Head of caudate nucleus (tissue), 42 donors: ENCODE data around the gene ADI1.
A peak's percentile ranks its signal among the peaks of the same experiment; 100 is the strongest.

Experiments used
- DNase-seq, 42 donors: peaks; one replicate each; pipeline versions ENCODE4 v3.0.0 to v3.0.0-alpha.2; 2020 to 2021; ENCODE audit warnings: mixed read lengths in 7 of 42
- intact Hi-C: fragments of 100-400 bp; cut with DNase I; formaldehyde crosslinking; loops from one replicate; pipeline ENCODE4 v1.15.0; 2022

The ADI1 gene, protein sequence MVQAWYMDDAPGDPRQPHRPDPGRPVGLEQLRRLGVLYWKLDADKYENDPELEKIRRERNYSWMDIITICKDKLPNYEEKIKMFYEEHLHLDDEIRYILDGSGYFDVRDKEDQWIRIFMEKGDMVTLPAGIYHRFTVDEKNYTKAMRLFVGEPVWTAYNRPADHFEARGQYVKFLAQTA

GRCh38 chr2:3519255-3520205 lies at the start of gene ADI1:
Gene ADI1, minus strand, starts transcription at chr2:3519531. Its CDS starts 44 bp downstream, at chr2:3519487.
- intact Hi-C loops, result loop anchor here (1.0 to 5.0 kb wide), 2 partner anchors 39 to 142 kb away; partner anchors contain the start of genes EIPR1, RNASEH1 and TRAPPC12

DNA sequence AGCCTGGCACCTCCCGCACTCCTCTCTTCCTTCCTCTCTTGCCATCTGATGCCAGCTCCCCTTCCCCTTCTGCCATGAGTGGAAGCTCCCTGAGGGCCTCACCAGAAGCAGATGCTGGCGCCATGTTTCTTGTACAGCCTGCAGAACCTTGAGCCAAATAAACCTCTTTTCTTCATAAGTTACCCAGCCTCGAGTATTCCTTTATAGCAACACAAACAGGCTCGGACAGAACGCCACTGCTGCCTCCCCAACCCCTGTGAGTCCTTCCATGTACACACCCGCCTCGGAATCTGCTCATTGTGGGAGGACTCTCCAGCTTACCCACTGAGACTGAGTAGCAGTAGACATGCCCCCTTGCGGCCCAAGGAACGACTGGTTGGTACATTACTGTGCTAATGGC lies 47.5 kb upstream of the ADI1 start:
- intact Hi-C loops, result no loop called here
- no peak for DNase-seq

More at GRCh38 chr2:3519255-3520205, at the start of gene ADI1:
- peak; percentile 57 to 91 (median 78) for DNase-seq

GRCh38 chr2:3565117-3565516 lies 45.8 kb upstream of the ADI1 start:
- intact Hi-C loops, result no loop called here
- DNase-seq, result no peak

DNA sequence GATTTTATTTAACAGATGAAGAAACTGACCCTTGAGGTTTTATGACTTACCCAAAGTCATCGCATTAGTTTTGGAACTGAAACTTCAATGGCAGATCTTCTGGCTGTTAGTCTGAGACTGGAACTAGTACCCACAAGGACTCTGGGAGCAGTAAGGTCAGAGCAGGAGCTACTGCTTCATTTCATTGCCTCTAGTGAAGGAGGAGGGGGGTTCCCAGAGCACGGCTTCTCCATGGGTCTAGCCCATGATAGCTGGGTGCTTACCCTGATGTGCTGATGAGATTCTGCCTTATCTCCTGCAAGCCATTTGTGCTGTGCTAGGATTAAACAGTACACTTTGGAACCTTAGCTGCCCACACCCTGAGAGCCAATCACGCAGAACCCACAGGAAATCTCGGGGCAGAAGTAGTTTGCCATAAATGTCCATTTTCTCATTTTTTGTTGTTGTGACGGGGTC lies 44.2 kb upstream of the ADI1 start:
- intact Hi-C loops, result no loop called here
- no peak for DNase-seq

GRCh38 chr2:3558205-3559014 lies 39.1 kb upstream of the ADI1 start, which contains the start of gene RNASEH1:
Gene RNASEH1, minus strand, starts transcription at chr2:3558333. Its CDS starts 73 bp downstream, at chr2:3558260.
- intact Hi-C loops, result loop anchor here (1.0 to 2.0 kb wide), 2 partner anchors 16 to 39 kb away; partner anchors contain the start of genes ADI1 and RPS7
- DNase-seq, result peak; percentile 93 to 100 (median 99)

GRCh38 chr2:3557639-3558204 lies 38.4 kb upstream of the ADI1 start:
- intact Hi-C loops, result loop anchor here (1.0 to 2.0 kb wide), 2 partner anchors 17 to 38 kb away; partner anchors contain the start of genes ADI1 and RPS7
- DNase-seq, result no peak

GRCh38 chr2:3553946-3554345 lies 34.6 kb upstream of the ADI1 start:
- DNase-seq, result no peak
- intact Hi-C loops, result no loop called here

GRCh38 chr2:3547915-3548314 lies 28.6 kb upstream of the ADI1 start:
- DNase-seq, result no peak
- intact Hi-C loops, result no loop called here

DNA sequence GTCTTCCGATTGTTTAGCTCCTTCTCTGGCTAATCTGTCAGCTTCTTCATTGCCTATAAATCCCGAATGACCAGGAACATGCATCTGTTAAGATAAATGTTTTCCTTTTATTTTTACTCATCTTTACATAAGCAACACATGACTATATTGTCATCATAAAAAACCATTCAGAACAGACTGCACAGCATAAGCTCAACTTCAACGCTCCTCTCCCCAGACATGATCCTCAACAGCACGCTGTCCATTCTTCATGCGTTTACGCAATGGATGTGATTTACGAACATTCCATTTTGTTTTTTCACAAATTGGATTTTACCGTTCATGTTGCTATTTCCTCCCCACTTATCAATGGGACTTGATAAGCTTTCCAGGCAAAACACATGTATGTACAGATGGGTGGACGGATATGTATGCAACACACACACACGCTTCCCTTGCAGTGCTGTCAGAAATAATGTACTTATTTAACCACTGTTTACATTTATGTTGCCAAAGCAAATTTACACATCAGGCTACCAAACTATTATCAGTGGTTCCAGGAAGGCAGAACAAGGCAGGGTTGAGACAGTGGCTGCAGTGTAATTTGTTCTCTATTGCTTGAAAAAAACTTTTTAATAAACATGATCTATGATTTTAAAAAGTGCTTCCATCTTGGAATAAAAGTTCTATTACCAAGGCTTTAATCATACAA lies 26.6 kb upstream of the ADI1 start:
- DNase-seq, result no peak
- intact Hi-C loops, result no loop called here

- intact Hi-C loops, result no loop called here
Measured at GRCh38 chr2:3543023-3543683, 23.8 kb upstream of the ADI1 start.

GRCh38 chr2:3542107-3542506 lies 22.8 kb upstream of the ADI1 start:
- no peak for DNase-seq

More at GRCh38 chr2:3543023-3543683, 23.8 kb upstream of the ADI1 start:
- DNase-seq, result no peak

GRCh38 chr2:3539836-3540235 lies 20.5 kb upstream of the ADI1 start:
- intact Hi-C loops, result no loop called here
- DNase-seq, result no peak

More at GRCh38 chr2:3542107-3542506, 22.8 kb upstream of the ADI1 start:
- intact Hi-C loops, result no loop called here

DNA sequence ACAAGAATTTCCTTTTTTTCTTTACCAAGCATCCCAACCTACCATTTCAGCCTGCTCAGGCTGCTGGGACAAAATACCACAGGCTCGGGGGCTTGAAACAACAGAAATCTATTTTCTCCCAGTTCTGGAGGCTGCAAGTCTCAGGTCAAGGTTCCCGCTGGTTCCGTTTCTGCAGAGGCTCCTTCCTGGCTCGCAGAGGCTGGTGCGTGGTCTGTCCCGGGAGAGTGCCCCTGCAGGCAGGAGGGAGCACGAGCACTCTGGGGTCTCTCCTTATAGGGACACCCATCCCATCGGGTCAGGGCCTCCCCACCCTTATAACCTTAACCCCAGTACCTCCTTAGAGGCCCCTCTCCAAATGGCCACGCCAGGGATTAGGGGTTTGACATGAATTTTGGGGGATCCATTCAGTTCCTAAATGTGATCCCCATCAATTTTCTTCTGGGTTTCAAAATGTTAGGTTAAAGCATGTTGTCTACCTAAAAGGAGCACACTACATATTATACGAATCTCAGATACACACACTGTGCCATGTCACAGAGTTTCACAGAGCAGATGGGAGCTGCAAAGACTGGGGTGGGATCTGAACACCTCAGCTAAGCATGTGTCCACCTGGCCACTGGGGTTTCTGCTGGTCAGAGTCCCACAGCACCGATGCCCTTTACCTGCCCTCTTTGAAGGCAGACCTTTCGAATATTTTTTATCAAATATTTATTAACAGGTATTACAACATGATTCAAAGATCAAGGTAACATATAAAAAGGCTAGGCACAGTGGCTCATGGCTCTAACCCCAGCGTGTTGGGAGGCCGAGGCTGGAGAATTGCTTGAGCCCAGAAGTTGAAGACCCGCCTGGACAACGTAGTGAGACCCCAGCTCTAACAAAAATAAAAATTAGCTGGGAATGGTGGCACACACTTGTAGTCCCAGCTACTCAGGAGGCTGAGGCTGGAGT lies 17.6 kb upstream of the ADI1 start:
- peak in 1 of 42 donors; percentile 10 for DNase-seq
- intact Hi-C loops, result no loop called here

- DNase-seq, result peak in 15 of 42 donors; percentile 20 to 59 (median 34)
- intact Hi-C loops, result no loop called here
Measured at GRCh38 chr2:3535794-3536681, 16.7 kb upstream of the ADI1 start.

DNA sequence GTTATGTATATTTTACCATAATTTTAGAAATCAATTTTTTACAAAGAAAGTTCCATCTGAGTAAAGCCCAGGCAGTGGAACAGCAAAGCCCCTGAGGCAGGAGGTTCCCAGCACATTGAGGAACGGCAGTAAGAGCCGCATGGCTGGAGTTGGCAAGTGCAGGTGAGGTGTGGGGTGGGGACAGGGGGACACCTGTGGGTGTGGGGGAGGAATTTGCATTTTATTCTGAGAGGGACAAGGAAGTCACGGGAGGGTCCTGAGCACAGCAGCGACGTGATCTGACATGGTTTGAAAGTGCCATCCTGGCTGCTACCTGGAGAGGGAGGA lies 16.1 kb upstream of the ADI1 start:
- intact Hi-C loops, result no loop called here
- no peak for DNase-seq
